T-cell (primary cell): ENCODE data around the gene MYO16. TPM values are rescaled to one million over a fixed set of nuclear protein-coding genes. Genes with fewer than 3 reads are reported as not detected.

ENCODE experiments used
- ATAC-seq, 4 experiments: fragments of 200-7000 bp in 3 of 4; fragments of 150-1000 bp in 1 of 4; cut with Tn5 transposase; replicated peaks in 1 of 4; 1 replicate in 3 of 4; 2 replicates in 1 of 4; pipeline ENCODE4 v1.10.0; 2021; ENCODE audit warnings: moderate library complexity in 3 of 4, mild to moderate bottlenecking in 2 of 4, moderate number of reproducible peaks in 1 of 4
- CTCF ChIA-PET, 2 donors: fragments of 300-600 bp; sonication (Branson Sonifier 250); formaldehyde crosslinking; loops; one replicate each; lab custom pipeline; 2022; ENCODE audit warnings: antibody characterized with exemption in 2 of 2; lab: Charles Lee
- POLR2A ChIA-PET, 2 donors: fragments of 300-600 bp; sonication (Branson Sonifier 250); formaldehyde crosslinking; loops; one replicate each; lab custom pipeline; 2022; ENCODE audit warnings: antibody characterized with exemption in 2 of 2; lab: Charles Lee
- DNase-seq, 35 experiments: peaks; one replicate each; pipeline versions ENCODE4 v3.0.0 to v3.0.0-alpha.2; 2013 to 2023
- H3K27ac ChIP-seq: one replicate; pipeline ENCODE4 v1.5.1; 2013; ENCODE audit warnings: low read length
- H3K27me3 ChIP-seq, 2 experiments: replicated peaks in 1 of 2; 1 replicate in 1 of 2; 2 replicates in 1 of 2; pipeline versions ENCODE4 v1.6.1 to v1.7.0; 2013; ENCODE audit warnings: low read length in 1 of 2, mixed read lengths in 1 of 2; ENCODE audit not compliant: control insufficient read depth in 2 of 2, insufficient read depth in 2 of 2; ENCODE audit errors: extremely low read depth in 1 of 2
- H3K36me3 ChIP-seq, 2 donors: 1 replicate in 1 of 2; 2 replicates in 1 of 2; pipeline versions ENCODE4 v1.6.1 to v1.7.0; 2013; ENCODE audit warnings: low read length in 1 of 2; ENCODE audit not compliant: control insufficient read depth in 2 of 2, insufficient read depth in 1 of 2; ENCODE audit errors: extremely low read depth in 1 of 2
- H3K4me1 ChIP-seq, 2 experiments: 1 replicate in 1 of 2; 2 replicates in 1 of 2; pipeline versions ENCODE4 v1.6.1 to v1.7.0; 2013; ENCODE audit warnings: low read length in 2 of 2, mixed read lengths in 1 of 2; ENCODE audit not compliant: insufficient read depth in 2 of 2, control insufficient read depth in 1 of 2; ENCODE audit errors: extremely low read depth in 1 of 2
- H3K4me3 ChIP-seq, 2 donors: 1 replicate in 1 of 2; 2 replicates in 1 of 2; pipeline versions ENCODE4 v1.5.1 to v1.7.0; 2013; ENCODE audit warnings: mild to moderate bottlenecking in 2 of 2, low read length in 1 of 2, moderate library complexity in 1 of 2; ENCODE audit not compliant: control insufficient read depth in 1 of 2; ENCODE audit errors: extremely low read depth in 1 of 2
- H3K9me3 ChIP-seq: 2 replicates; pipeline ENCODE4 v1.7.0; 2013
- H3K27ac Mint-ChIP-seq, 2 donors: one replicate each; pipeline ENCODE4 v1.8.0; 2020 to 2021; ENCODE audit warnings: mild to moderate bottlenecking in 2 of 2, mixed read lengths in 2 of 2
- H3K27me3 Mint-ChIP-seq, 2 donors: one replicate each; pipeline ENCODE4 v1.8.0; 2021 to 2022; ENCODE audit warnings: mixed read lengths in 2 of 2
- H3K36me3 Mint-ChIP-seq: one replicate; pipeline ENCODE4 v1.8.0; 2021; ENCODE audit warnings: mixed read lengths
- H3K4me1 Mint-ChIP-seq, 3 donors: one replicate each; pipeline ENCODE4 v1.8.0; 2020 to 2022; ENCODE audit warnings: mixed read lengths in 3 of 3, mild to moderate bottlenecking in 1 of 3
- H3K4me3 Mint-ChIP-seq, 3 donors: one replicate each; pipeline ENCODE4 v1.8.0; 2020 to 2022; ENCODE audit warnings: mild to moderate bottlenecking in 3 of 3, mixed read lengths in 3 of 3, moderate library complexity in 3 of 3
- H3K9me3 Mint-ChIP-seq, 3 donors: one replicate each; pipeline ENCODE4 v1.8.0; 2020 to 2022; ENCODE audit warnings: mixed read lengths in 3 of 3
- WGBS: methylation state at CpG from one replicate; pipeline ENCODE4 v1.1.5; 2013; ENCODE audit warnings: missing lambda C conversion rate; ENCODE audit not compliant: insufficient coverage; 5-methylcytosine and 5-hydroxymethylcytosine counted together
- total RNA-seq, 35 experiments: library from RNA in 6 of 35; stranded (reverse) in 6 of 35; fragments of 120-200 nt in 1 of 35; gene quantifications; one replicate each; pipeline versions ENCODE4 v1.2.1 to v1.2.4 and lab custom pipeline; 2013 to 2026

Gene MYO16
- total RNA-seq, 5 donors from 2014 or later (not counting 1 experiment from before 2014, with no cell fraction given), result 0.20 to 2.0 (median 1.1) TPM

DNA sequence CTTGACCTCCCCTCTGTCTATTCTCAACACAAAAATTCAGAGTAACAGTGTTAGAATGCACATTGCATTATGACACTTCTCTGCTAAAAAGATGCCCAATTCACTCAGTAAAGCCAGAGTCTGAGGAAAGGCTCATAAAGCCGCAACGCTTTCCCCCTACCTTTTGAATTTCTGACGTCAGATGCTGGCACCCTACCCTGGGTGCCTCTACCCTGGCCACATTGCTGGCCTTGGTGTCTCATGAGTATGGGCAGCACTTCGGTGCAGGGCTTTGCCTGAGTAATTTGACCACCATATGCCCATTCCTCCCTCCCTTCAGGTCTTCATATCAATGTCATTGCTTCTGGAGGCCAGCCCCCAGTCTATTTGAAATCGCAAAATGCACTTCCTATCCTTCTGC is 229.3 kb downstream of the MYO16 start:
- no peak overlapping the region for H3K27ac ChIP-seq
- no peak overlapping the region for H3K27ac Mint-ChIP-seq
- H3K4me3 ChIP-seq, result no peak overlapping the region
- no peaks in the 10 kb centered on the region for H3K36me3 Mint-ChIP-seq
- no peaks in the 10 kb centered on the region for H3K9me3 ChIP-seq
- H3K27me3 ChIP-seq, result no peaks in the 10 kb centered on the region
- CTCF ChIA-PET, result no interaction called here
- POLR2A ChIA-PET, result no interaction called here
- peaks cover 0 to 7% of the 10 kb centered on the region in 2 donors for H3K27me3 Mint-ChIP-seq
- H3K4me1 Mint-ChIP-seq, result peaks cover 0 to 12% (median 6%) of the 10 kb centered on the region in 3 donors
- H3K36me3 ChIP-seq, result no peaks in the 10 kb centered on the region
- H3K4me3 Mint-ChIP-seq, result no peak overlapping the region
- H3K9me3 Mint-ChIP-seq, result no peaks in the 10 kb centered on the region
- no peaks in the 10 kb centered on the region for H3K4me1 ChIP-seq
- DNase-seq, result no peak
- ATAC-seq, result no peak
- 88% methylated on average over 4 of the region's 5 CpGs for whole genome bisulfite sequencing

DNA sequence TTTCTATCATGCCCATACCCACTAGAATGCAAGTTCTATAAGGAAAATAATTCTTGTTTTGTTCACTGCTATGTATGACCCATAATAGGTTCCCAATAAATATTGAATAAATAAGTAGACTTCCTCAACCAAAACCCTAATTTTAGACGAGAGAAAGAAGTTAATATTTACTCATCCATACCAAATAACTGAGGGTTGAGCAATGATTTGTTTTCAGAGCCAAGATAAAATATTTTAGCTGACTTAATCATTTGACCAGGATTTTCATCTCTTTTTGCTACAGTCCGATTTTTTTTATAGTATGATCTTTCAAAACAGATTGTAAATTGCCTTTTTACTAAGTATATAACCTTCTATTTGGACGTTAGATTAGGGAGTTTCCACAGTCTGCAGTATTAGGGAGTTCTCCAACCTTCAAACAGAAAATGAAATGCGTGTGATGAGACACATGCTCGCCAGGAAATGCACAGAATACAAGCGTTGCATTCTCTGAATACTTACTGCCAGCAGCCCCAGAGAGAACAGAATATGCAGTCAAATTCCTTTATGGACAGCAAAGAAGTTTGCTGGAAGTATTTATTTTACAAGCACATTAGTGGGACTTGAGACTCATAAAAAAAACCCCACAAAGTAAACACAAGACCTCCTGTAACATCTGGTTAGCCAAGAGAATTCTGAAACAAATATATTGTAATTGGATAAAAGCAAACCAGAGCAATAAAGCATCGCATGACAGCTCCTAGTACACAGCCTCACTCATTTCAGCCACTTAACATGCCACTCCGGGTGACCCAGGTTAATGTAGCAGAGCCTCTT is 230.0 kb downstream of the MYO16 start:
- POLR2A ChIA-PET, result no interaction called here

DNA sequence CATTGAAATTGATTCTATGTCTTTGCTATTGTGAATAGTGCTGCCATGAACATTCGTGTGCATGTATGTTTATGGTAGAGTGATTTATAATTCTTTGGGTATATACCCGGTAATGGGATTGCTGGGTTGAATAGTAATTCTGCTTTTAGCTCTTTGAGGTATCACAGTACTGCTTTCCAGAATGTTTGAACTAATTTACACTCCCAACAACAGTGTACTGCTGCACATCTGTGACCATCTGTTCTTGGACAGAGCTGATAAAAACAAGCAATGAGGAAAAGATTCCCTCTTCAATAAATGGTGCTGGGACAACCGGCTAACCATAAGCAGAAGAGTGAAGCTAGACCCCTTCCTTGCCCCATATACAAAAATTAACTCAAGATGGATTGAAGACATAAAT is 231.0 kb downstream of the MYO16 start:
- 80% methylated on average over 2 of the region's 3 CpGs for WGBS
- POLR2A ChIA-PET, result no interaction called here
- H3K4me3 Mint-ChIP-seq, result no peak overlapping the region
- H3K27me3 Mint-ChIP-seq, result peaks cover 0 to 7% of the 10 kb centered on the region in 2 donors
- peaks cover 0 to 10% (median 4%) of the 10 kb centered on the region in 3 donors for H3K4me1 Mint-ChIP-seq
- H3K4me1 ChIP-seq, result no peaks in the 10 kb centered on the region
- H3K36me3 ChIP-seq, result no peaks in the 10 kb centered on the region
- ATAC-seq (no peak), DNase-seq (no peak)
- no peak overlapping the region for H3K27ac ChIP-seq
- no peaks in the 10 kb centered on the region for H3K9me3 ChIP-seq
- H3K27ac Mint-ChIP-seq, result no peak overlapping the region
- H3K36me3 Mint-ChIP-seq, result no peaks in the 10 kb centered on the region
- no peak overlapping the region for H3K4me3 ChIP-seq
- H3K9me3 Mint-ChIP-seq, result no peaks in the 10 kb centered on the region
- H3K27me3 ChIP-seq, result no peaks in the 10 kb centered on the region
- CTCF ChIA-PET, result no interaction called here

More for the DNA sequence above, 230.0 kb downstream of the MYO16 start:
- no peak overlapping the region for H3K4me3 Mint-ChIP-seq
- CTCF ChIA-PET, result no interaction called here
- Histone ChIP-seq H3K4me3 (no peak overlapping the region), H3K4me1 (no peaks in the 10 kb centered on the region), H3K36me3 (no peaks in the 10 kb centered on the region), H3K27me3 (no peaks in the 10 kb centered on the region), H3K27ac (no peak overlapping the region), H3K9me3 (no peaks in the 10 kb centered on the region)
- H3K4me1 Mint-ChIP-seq, result peaks cover 0 to 12% (median 6%) of the 10 kb centered on the region in 3 donors
- no peaks in the 10 kb centered on the region for H3K36me3 Mint-ChIP-seq
- no peaks in the 10 kb centered on the region for H3K9me3 Mint-ChIP-seq
- ATAC-seq (no peak), DNase-seq (no peak)
- H3K27ac Mint-ChIP-seq, result no peak overlapping the region
- WGBS, result no CpG with 5 or more reads among the region's 8 CpGs
- H3K27me3 Mint-ChIP-seq, result peaks cover 0 to 7% of the 10 kb centered on the region in 2 donors

DNA sequence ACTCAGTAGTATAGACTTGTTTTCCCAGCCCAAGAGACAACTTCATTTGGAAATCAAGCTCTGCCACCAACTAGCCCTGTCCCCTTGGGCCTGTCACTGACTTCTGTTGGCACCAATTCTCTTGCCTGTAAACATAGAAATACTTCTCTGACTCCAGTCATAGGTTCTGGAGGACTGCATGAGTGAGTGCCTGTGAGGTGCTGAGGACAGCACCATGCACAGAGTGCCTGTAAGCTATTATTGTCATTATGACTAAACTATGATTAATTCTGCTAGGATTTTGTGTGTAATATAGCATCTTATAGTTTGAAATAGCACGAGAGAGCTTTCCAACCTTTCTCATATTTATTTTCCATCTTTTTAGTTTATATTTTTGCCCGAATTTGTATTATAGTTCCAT is 247.9 kb downstream of the MYO16 start:
- no CpG with 5 or more reads among the region's 2 CpGs for WGBS
- H3K4me3 Mint-ChIP-seq, result no peak overlapping the region
- DNase-seq (no peak), ATAC-seq (no peak)
- no peaks in the 10 kb centered on the region for H3K36me3 Mint-ChIP-seq
- H3K27me3 Mint-ChIP-seq, result peaks cover 4% of the 10 kb centered on the region in 2 donors
- Histone ChIP-seq H3K27ac (no peak overlapping the region), H3K9me3 (no peaks in the 10 kb centered on the region), H3K4me3 (no peak overlapping the region), H3K27me3 (no peaks in the 10 kb centered on the region), H3K36me3 (no peaks in the 10 kb centered on the region), H3K4me1 (no peaks in the 10 kb centered on the region)
- H3K27ac Mint-ChIP-seq, result no peak overlapping the region
- H3K4me1 Mint-ChIP-seq, result no peaks in the 10 kb centered on the region
- H3K9me3 Mint-ChIP-seq, result no peaks in the 10 kb centered on the region
- ChIA-PET CTCF (interaction anchor here in 1 of 2 donors (0.7 kb wide), 1 partner anchor 906 kb away, joined by 3 read pairs; no protein-coding TSS in a partner anchor), POLR2A (no interaction called here)

DNA sequence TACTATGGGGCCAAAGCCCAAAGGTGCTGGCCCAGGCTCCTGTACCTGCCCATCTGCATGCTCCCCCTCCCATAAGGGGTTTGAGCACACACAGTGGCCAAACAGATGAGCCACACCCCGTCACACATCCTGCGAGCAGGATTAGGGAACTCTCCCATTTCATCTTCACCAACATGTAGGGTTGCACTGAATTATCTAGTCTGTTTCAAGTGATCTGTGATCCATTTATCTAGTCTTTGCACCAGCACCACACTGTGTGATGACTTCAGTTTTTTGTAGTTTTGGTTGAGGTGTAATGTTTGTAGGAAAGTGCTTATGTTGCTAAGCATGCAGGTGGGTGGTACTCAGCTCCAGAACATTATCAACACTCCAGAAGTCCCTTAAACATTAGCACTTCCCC is 249.3 kb downstream of the MYO16 start:
- H3K9me3 ChIP-seq, result no peaks in the 10 kb centered on the region
- ChIA-PET CTCF (no interaction called here), POLR2A (no interaction called here)
- Mint-ChIP-seq H3K27ac (no peak overlapping the region), H3K36me3 (no peaks in the 10 kb centered on the region), H3K4me1 (no peaks in the 10 kb centered on the region), H3K4me3 (no peak overlapping the region), H3K9me3 (no peaks in the 10 kb centered on the region), H3K27me3 (peaks cover 0 to 4% of the 10 kb centered on the region in 2 donors)
- no peak overlapping the region for H3K27ac ChIP-seq
- H3K4me3 ChIP-seq, result no peak overlapping the region
- WGBS, result no CpG with 5 or more reads among the region's 2 CpGs
- DNase-seq (no peak), ATAC-seq (no peak)
- H3K4me1 ChIP-seq, result no peaks in the 10 kb centered on the region
- no peaks in the 10 kb centered on the region for H3K36me3 ChIP-seq
- no peaks in the 10 kb centered on the region for H3K27me3 ChIP-seq

DNA sequence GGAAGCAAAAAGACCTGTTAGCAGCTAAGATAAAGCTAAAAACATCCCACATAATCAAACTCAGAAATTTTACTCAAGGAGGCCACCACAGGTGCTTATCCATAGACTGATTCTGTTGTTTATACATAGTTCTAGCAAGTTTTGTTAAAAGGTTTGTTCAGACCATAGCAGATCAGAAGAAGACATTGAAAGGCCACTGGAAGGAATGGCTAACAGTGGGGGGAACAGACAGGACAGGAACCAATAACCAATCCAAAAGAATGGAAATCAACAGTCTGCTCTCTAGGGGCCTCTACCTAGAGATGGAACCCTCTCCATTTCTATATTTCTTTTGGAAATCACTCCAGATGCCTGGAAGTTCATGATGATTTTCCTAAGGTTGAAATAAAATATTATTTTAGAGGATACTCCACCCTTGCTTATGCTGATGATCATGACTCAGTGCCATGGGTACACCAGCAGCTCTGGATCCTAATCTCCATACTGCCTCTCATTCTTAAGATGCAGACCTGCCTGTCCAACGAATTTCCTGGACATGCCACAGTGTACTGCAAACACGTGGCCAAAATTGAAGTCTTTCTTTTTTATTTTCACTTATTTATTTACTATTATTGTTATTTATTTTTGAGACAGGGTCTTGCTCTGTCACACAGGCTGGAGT is 260.0 kb downstream of the MYO16 start:
- Histone ChIP-seq H3K9me3 (no peaks in the 10 kb centered on the region), H3K4me1 (no peaks in the 10 kb centered on the region), H3K27me3 (no peaks in the 10 kb centered on the region), H3K4me3 (no peak overlapping the region), H3K36me3 (no peaks in the 10 kb centered on the region), H3K27ac (no peak overlapping the region)
- Mint-ChIP-seq H3K36me3 (no peaks in the 10 kb centered on the region), H3K27ac (no peak overlapping the region), H3K9me3 (no peaks in the 10 kb centered on the region), H3K4me3 (no peak overlapping the region), H3K4me1 (no peaks in the 10 kb centered on the region), H3K27me3 (peaks cover 3 to 9% of the 10 kb centered on the region in 2 donors)
- ChIA-PET CTCF (no interaction called here), POLR2A (no interaction called here)
- WGBS, result no CpG with 5 or more reads among the region's 2 CpGs
- DNase-seq (no peak), ATAC-seq (no peak)
